IMR-90 (cell line): ENCODE results near the gene SPI1. TPM values are rescaled to one million over a fixed set of nuclear protein-coding genes. Genes with fewer than 3 reads are reported as not detected.

Experiments
- ATAC-seq: fragments of 200-7000 bp; cut with Tn5 transposase; 2 replicates; pipeline ENCODE4 v1.9.1; 2020; ENCODE audit warnings: low read depth, mild to moderate bottlenecking, moderate library complexity
- BruUV-seq: library from RNA; stranded (reverse); fragments of 400-500 nt; replicated peaks from 2 replicates; lab custom pipeline; 2021; lab: Mats Ljungman, UMichigan
- CTCF ChIA-PET: fragments of 300-600 bp; formaldehyde crosslinking; extraction: SDS; loops from one replicate; lab custom pipeline; 2021; ENCODE audit warnings: antibody characterized with exemption; lab: Yijun Ruan, JAX
- POLR2A ChIA-PET: fragments of 300-600 bp; sonication (Branson Sonifier 250); formaldehyde crosslinking; loops from one replicate; lab custom pipeline; 2022; ENCODE audit warnings: antibody characterized with exemption; ENCODE audit not compliant: unreplicated experiment; lab: Charles Lee
- DNase-seq: peaks from one replicate; pipeline ENCODE4 v3.0.0; 2013
- H2AFZ ChIP-seq: replicated peaks from 2 replicates; pipeline ENCODE3; 2013; ENCODE audit warnings: low read length, mild to moderate bottlenecking; ENCODE audit not compliant: poor library complexity
- H2AK5ac ChIP-seq: 2 replicates; pipeline ENCODE4 v1.6.1; 2013; ENCODE audit warnings: low read depth, low read length, inconsistent platforms
- H2AK9ac ChIP-seq: replicated peaks from 2 replicates; pipeline ENCODE3; 2013; ENCODE audit warnings: mild to moderate bottlenecking, low read depth, low read length, moderate library complexity; ENCODE audit not compliant: poor library complexity
- H2BK120ac ChIP-seq: 2 replicates; pipeline ENCODE4 v1.6.1; 2013; ENCODE audit warnings: low read depth, low read length, inconsistent platforms
- H2BK15ac ChIP-seq: 3 replicates; pipeline ENCODE4 v1.6.1; 2013; ENCODE audit warnings: low read depth, low read length, inconsistent platforms
- H2BK20ac ChIP-seq: 2 replicates; pipeline ENCODE4 v1.6.1; 2013; ENCODE audit warnings: low read depth, mild to moderate bottlenecking, inconsistent platforms, low read length, moderate library complexity
- H2BK5ac ChIP-seq: 2 replicates; pipeline ENCODE4 v1.6.1; 2013; ENCODE audit warnings: mild to moderate bottlenecking, low read depth, low read length, inconsistent platforms; ENCODE audit not compliant: poor library complexity, severe bottlenecking
- H3K14ac ChIP-seq: replicated peaks from 2 replicates; pipeline ENCODE4 v1.6.1; 2013; ENCODE audit warnings: low read depth, low read length, inconsistent platforms
- H3K18ac ChIP-seq: 2 replicates; pipeline ENCODE4 v1.6.1; 2013; ENCODE audit warnings: low read depth, low read length, control low read depth
- H3K23ac ChIP-seq: 2 replicates; pipeline ENCODE4 v1.6.1; 2013; ENCODE audit warnings: low read depth, low read length, inconsistent platforms
- H3K27ac ChIP-seq: 2 replicates; pipeline ENCODE4 v1.5.1; 2013; ENCODE audit warnings: mild to moderate bottlenecking, control low read depth, low read length; ENCODE audit not compliant: insufficient read depth
- H3K27me3 ChIP-seq: 2 replicates; pipeline ENCODE4 v1.6.1; 2013; ENCODE audit warnings: low read length; ENCODE audit not compliant: control insufficient read depth, insufficient read depth
- H3K36me3 ChIP-seq: 2 replicates; pipeline ENCODE4 v1.6.1; 2013; ENCODE audit warnings: low read length, mixed read lengths; ENCODE audit not compliant: control insufficient read depth, insufficient read depth
- H3K4ac ChIP-seq: 2 replicates; pipeline ENCODE4 v1.6.1; 2013; ENCODE audit warnings: low read depth, low read length, inconsistent platforms
- H3K4me1 ChIP-seq: 2 replicates; pipeline ENCODE4 v1.6.1; 2013; ENCODE audit warnings: low read length, mixed read lengths; ENCODE audit not compliant: control insufficient read depth, insufficient read depth
- H3K4me2 ChIP-seq: 2 replicates; pipeline ENCODE4 v1.6.1; 2013; ENCODE audit warnings: low read depth, mild to moderate bottlenecking, control low read depth, low read length, moderate library complexity
- H3K4me3 ChIP-seq: 2 replicates; pipeline ENCODE4 v1.5.1; 2013; ENCODE audit warnings: low read depth, mild to moderate bottlenecking, control low read depth, low read length, moderate library complexity; ENCODE audit not compliant: insufficient read depth
- H3K56ac ChIP-seq: 2 replicates; pipeline ENCODE4 v1.6.1; 2013; ENCODE audit warnings: low read length, inconsistent platforms; ENCODE audit not compliant: insufficient read depth; ENCODE audit errors: extremely low read depth
- H3K79me1 ChIP-seq, 2 experiments: 2 replicates each; pipeline ENCODE4 v1.6.1; 2013; ENCODE audit warnings: low read length in 2 of 2, inconsistent platforms in 1 of 2, low read depth in 1 of 2
- H3K9ac ChIP-seq: 2 replicates; pipeline ENCODE4 v1.6.1; 2013; ENCODE audit warnings: low read depth, low read length, control low read depth
- H3K9me1 ChIP-seq: 2 replicates; pipeline ENCODE4 v1.6.1; 2013; ENCODE audit warnings: low read length, inconsistent platforms; ENCODE audit not compliant: insufficient read depth
- H3K9me3 ChIP-seq: 2 replicates; pipeline ENCODE4 v1.6.1; 2013; ENCODE audit warnings: low read length; ENCODE audit not compliant: control insufficient read depth, insufficient read depth
- H4K20me1 ChIP-seq: 2 replicates; pipeline ENCODE4 v1.6.1; 2013; ENCODE audit warnings: low read length, inconsistent platforms; ENCODE audit not compliant: insufficient read depth
- H4K5ac ChIP-seq: 2 replicates; pipeline ENCODE4 v1.6.1; 2013; ENCODE audit warnings: mild to moderate bottlenecking, low read depth, low read length, control low read depth
- H4K8ac ChIP-seq, 2 experiments: 2 replicates each; pipeline ENCODE4 v1.6.1; 2013; ENCODE audit warnings: low read depth in 2 of 2, low read length in 2 of 2, control low read depth in 1 of 2, inconsistent platforms in 1 of 2
- H4K91ac ChIP-seq: 2 replicates; pipeline ENCODE4 v1.6.1; 2013; ENCODE audit warnings: low read depth, low read length, inconsistent platforms; ENCODE audit not compliant: insufficient read depth
- BHLHE40 ChIP-seq: fragments of 150-350 bp; IDR thresholded peaks from 2 replicates; pipeline ENCODE4 v1.6.1; 2016; ENCODE audit warnings: mild to moderate bottlenecking, low read depth, low read length
- CEBPB ChIP-seq: IDR thresholded peaks from 2 replicates; pipeline ENCODE4 v1.6.1; 2012; ENCODE audit warnings: low read depth, low read length, improper control_type of control experiment
- CHD1 ChIP-seq: IDR thresholded peaks from 2 replicates; pipeline ENCODE4 v1.6.1; 2012; ENCODE audit warnings: low read depth, low read length, improper control_type of control experiment
- FOS ChIP-seq: fragments of 150-350 bp; IDR thresholded peaks from 2 replicates; pipeline ENCODE4 v1.6.1; 2016; ENCODE audit warnings: low read depth, low read length
- MAFK ChIP-seq: IDR thresholded peaks from 2 replicates; pipeline ENCODE4 v1.6.1; 2012; ENCODE audit warnings: low read depth, low read length, improper control_type of control experiment
- MAZ ChIP-seq: IDR thresholded peaks from 2 replicates; pipeline ENCODE4 v1.6.1; 2012; ENCODE audit warnings: low read depth, mild to moderate bottlenecking, low read length, improper control_type of control experiment, moderate library complexity, borderline replicate concordance
- MXI1 ChIP-seq: IDR thresholded peaks from 2 replicates; pipeline ENCODE4 v1.6.1; 2012; ENCODE audit warnings: low read depth, mild to moderate bottlenecking, low read length, moderate library complexity, borderline replicate concordance
- NFE2L2 ChIP-seq: fragments of 150-350 bp; IDR thresholded peaks from 2 replicates; pipeline ENCODE4 v1.6.1; 2016; ENCODE audit warnings: low read depth, mild to moderate bottlenecking, low read length
- POLR2A ChIP-seq: IDR thresholded peaks from 2 replicates; pipeline ENCODE4 v1.6.1; 2012; ENCODE audit warnings: mild to moderate bottlenecking, low read depth, low read length
- RAD21 ChIP-seq: IDR thresholded peaks from 2 replicates; pipeline ENCODE4 v1.6.1; 2012; ENCODE audit warnings: low read length, improper control_type of control experiment
- RCOR1 ChIP-seq: IDR thresholded peaks from 2 replicates; pipeline ENCODE4 v1.6.1; 2012; ENCODE audit warnings: mild to moderate bottlenecking, low read length, improper control_type of control experiment; ENCODE audit not compliant: insufficient replicate concordance
- SMC3 ChIP-seq: fragments of 150-350 bp; IDR thresholded peaks from 2 replicates; pipeline ENCODE4 v1.6.1; 2016; ENCODE audit warnings: low read depth, mild to moderate bottlenecking, antibody characterized with exemption, low read length, moderate library complexity
- WGBS, 2 experiments: methylation state at CpG; one replicate each; pipeline versions ENCODE4 v1.1.5 to v1.1.7; 2013; ENCODE audit warnings: missing lambda C conversion rate in 2 of 2; ENCODE audit not compliant: insufficient read length in 1 of 2; ENCODE audit errors: extremely low coverage in 2 of 2; 5-methylcytosine and 5-hydroxymethylcytosine counted together
- dilution Hi-C: fragments of 300-500 bp; cut with HindIII; formaldehyde crosslinking; loops from one replicate; pipeline ENCODE4 v1.14.3; 2018; ENCODE audit warnings: low sequenced_read_pairs; ENCODE audit not compliant: unreplicated experiment
- in situ Hi-C: fragments of 300-500 bp; cut with MboI; formaldehyde crosslinking; loops from 3 replicates; pipeline ENCODE4 v1.14.3; 2019; ENCODE audit warnings: low sequenced_read_pairs, inconsistent platforms, mixed read lengths
- intact Hi-C: fragments of 100-400 bp; cut with micrococcal nuclease; formaldehyde crosslinking; loops from 2 replicates; pipeline ENCODE4 v1.10.0; 2022
- polyA plus RNA-seq, 3 experiments: library from polyadenylated mRNA; depleted of rRNA; stranded (reverse); fragments of >200 nt; gene quantifications; 2 replicates each; pipeline ENCODE4 v1.2.3, GENCODE V29; 2012; ENCODE audit warnings: low replicate concordance in 1 of 3
- total RNA-seq: library from RNA; depleted of rRNA; stranded (reverse); fragments of >200 nt; gene quantifications from 2 replicates; pipeline ENCODE4 v1.2.3, GENCODE V29; 2012
- TF ChIP-seq, protein P1 (sequence below): fragments of 150-350 bp; IDR thresholded peaks from 2 replicates; pipeline ENCODE4 v1.6.1; 2017; ENCODE audit warnings: mild to moderate bottlenecking, antibody characterized with exemption, low read length, low read depth
- TF ChIP-seq, protein P2 (sequence below): conservative IDR thresholded peaks from 2 replicates; pipeline ENCODE4 v1.5.1; 2012; ENCODE audit warnings: mild to moderate bottlenecking, low read depth, low read length, improper control_type of control experiment

Gene SPI1
- total and polyA plus RNA-seq, 2 of the 4 experiments (the other 2 are of a cell fraction), result not detected

DNA sequence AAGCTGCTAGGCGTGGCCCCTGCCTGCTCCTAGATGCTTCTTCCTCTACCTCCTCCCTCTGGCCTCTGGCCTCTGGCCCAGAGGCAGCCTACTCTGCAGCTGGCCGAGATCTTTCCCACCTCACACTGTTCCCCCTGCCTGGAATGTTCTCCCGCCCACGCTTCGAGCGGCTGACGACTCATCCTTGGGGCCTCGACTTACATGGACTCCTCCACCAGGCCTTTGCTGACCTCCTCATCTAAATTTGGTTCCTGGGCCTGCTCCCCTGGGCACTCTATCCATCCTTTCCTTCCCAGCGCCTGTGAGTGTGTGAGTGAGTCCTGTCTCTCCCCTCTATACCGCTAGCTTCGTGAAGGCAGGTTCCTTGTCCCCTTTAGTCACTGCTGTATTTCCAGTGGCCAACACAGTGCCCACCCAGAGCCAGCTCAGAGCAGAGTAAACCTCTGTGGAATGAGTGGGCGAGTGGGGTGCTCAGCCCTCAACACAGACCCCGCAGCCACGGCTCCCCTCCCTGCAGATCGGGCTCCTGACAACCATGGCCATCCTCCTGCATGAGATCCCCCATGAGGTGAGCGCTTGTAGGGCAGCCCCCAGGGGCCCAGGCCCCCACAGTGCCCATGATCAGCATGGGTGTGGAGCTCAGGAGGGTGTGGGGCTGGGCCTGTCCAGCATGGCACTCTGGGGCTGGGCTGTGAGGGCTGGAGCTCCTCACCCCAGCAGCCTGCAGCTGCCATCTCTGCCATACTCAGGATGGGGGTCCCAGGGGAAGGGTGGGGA is 35.7 kb upstream of the SPI1 start:
- H2BK5ac ChIP-seq, result peak overlapping the region; percentile 99
- peaks cover 23 to 76% of the 10 kb centered on the region in 2 experiments; a peak in 3 of 4 replicates for H3K79me1 ChIP-seq
- peak overlapping the region; percentile 84 for H3K18ac ChIP-seq
- H3K36me3 ChIP-seq, result peaks cover 69% of the 10 kb centered on the region
- peaks cover 56% of the 10 kb centered on the region for H3K4me1 ChIP-seq
- peaks cover 31% of the 10 kb centered on the region; the same call in 1 of the 2 replicates for H4K20me1 ChIP-seq
- peak overlapping the region; percentile 99 for H2AK5ac ChIP-seq
- peak overlapping the region; percentile 69 to 90 for H4K8ac ChIP-seq
- peak overlapping the region; percentile 62 for H3K56ac ChIP-seq
- in situ Hi-C loops (no loop called here), dilution Hi-C loops (no loop called here), intact Hi-C loops (no loop called here)
- peak overlapping the region; percentile 91 for H4K91ac ChIP-seq
- H2BK15ac ChIP-seq, result peak overlapping the region; percentile 97; the same call in 2 of the 3 replicates
- peak overlapping the region; percentile 32 for H3K9ac ChIP-seq
- no peaks in the 10 kb centered on the region for H3K27me3 ChIP-seq
- no TSS peak for BruUV-seq
- peak overlapping the region; percentile 99 for H3K27ac ChIP-seq
- peak; percentile 33 for ATAC-seq
- H3K4ac ChIP-seq, result peak overlapping the region; percentile 94
- no peak overlapping the region for H3K4me2 ChIP-seq
- peaks cover 6% of the 10 kb centered on the region; the same call in 1 of the 2 replicates for H3K9me1 ChIP-seq
- H2AFZ ChIP-seq, result peak overlapping the region; percentile 6
- peak overlapping the region; percentile 93 for H2AK9ac ChIP-seq
- peak overlapping the region; percentile 95 for H3K14ac ChIP-seq
- peak overlapping the region; percentile 80 for H2BK20ac ChIP-seq
- ChIA-PET POLR2A (no interaction called here), CTCF (no interaction called here)
- peak overlapping the region; percentile 82 for H4K5ac ChIP-seq
- peak overlapping the region; percentile 91 for H2BK120ac ChIP-seq
- peak; percentile 89 for DNase-seq
- peak overlapping the region; percentile 82 for H3K23ac ChIP-seq
- no peaks in the 10 kb centered on the region for H3K9me3 ChIP-seq
- no peak overlapping the region for H3K4me3 ChIP-seq
- WGBS, 2 experiments, result 40% methylated on average over 2 of the region's 16 CpGs; no CpG with 5 or more reads in 1 of the 2 experiments
- no peak for TF ChIP-seq NFE2L2
- TF ChIP-seq MAZ, result peak; percentile 72; the same call in 1 of the 2 replicates
- no peak for TF ChIP-seq MXI1
- TF ChIP-seq RAD21, result no peak
- TF ChIP-seq RCOR1, result peak; percentile 40
- TF ChIP-seq, protein P1, sequence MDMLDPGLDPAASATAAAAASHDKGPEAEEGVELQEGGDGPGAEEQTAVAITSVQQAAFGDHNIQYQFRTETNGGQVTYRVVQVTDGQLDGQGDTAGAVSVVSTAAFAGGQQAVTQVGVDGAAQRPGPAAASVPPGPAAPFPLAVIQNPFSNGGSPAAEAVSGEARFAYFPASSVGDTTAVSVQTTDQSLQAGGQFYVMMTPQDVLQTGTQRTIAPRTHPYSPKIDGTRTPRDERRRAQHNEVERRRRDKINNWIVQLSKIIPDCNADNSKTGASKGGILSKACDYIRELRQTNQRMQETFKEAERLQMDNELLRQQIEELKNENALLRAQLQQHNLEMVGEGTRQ, result no peak
- TF ChIP-seq POLR2A, result no peak
- TF ChIP-seq, protein P2, sequence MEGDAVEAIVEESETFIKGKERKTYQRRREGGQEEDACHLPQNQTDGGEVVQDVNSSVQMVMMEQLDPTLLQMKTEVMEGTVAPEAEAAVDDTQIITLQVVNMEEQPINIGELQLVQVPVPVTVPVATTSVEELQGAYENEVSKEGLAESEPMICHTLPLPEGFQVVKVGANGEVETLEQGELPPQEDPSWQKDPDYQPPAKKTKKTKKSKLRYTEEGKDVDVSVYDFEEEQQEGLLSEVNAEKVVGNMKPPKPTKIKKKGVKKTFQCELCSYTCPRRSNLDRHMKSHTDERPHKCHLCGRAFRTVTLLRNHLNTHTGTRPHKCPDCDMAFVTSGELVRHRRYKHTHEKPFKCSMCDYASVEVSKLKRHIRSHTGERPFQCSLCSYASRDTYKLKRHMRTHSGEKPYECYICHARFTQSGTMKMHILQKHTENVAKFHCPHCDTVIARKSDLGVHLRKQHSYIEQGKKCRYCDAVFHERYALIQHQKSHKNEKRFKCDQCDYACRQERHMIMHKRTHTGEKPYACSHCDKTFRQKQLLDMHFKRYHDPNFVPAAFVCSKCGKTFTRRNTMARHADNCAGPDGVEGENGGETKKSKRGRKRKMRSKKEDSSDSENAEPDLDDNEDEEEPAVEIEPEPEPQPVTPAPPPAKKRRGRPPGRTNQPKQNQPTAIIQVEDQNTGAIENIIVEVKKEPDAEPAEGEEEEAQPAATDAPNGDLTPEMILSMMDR, result no peak
- TF ChIP-seq MAFK, result no peak
- TF ChIP-seq FOS, result peak; percentile 35; the same call in 1 of the 2 replicates
- 0 out of 2 replicates have a peak, but pooled peaks have one; percentile 12 for TF ChIP-seq BHLHE40
- TF ChIP-seq SMC3, result no peak
- no peak for TF ChIP-seq CEBPB
- TF ChIP-seq CHD1, result no peak
